ENCODE data around the gene TJP1. TPM values are rescaled to one million over a fixed set of nuclear protein-coding genes. Genes with fewer than 3 reads are reported as not detected.

Gene TJP1
- total RNA-seq, 1 experiment from 2014 or later: 159 TPM

- no peak for DNase-seq
- Histone ChIP-seq H4K20me1 (ENCODE audit: insufficient read depth) (no peaks in the 10 kb centered on the region), H3K9me3 (ENCODE audit: insufficient read depth, low read depth) (no peaks in the 10 kb centered on the region), H2AFZ (no peak overlapping the region), H3K4me1 (replicated peaks; ENCODE audit: insufficient read depth) (no peaks in the 10 kb centered on the region), H3K4me3 (no peak overlapping the region), H3K4me2 (no peak overlapping the region), H3K27ac (no peak overlapping the region), H3K36me3 (ENCODE audit: low read depth) (peaks cover 6% of the 10 kb centered on the region; the same call in 1 of the 2 replicates), H3K27me3 (ENCODE audit: insufficient read depth, low read depth) (no peaks in the 10 kb centered on the region), H3K9me2 (ENCODE audit: insufficient read depth) (no peaks in the 10 kb centered on the region), H3K79me2 (ENCODE audit: low read depth) (no peaks in the 10 kb centered on the region), H3F3A (ENCODE audit: insufficient read depth, low read depth) (no peaks in the 10 kb centered on the region)
- CTCF ChIA-PET: no interaction called here
- BruUV-seq (replicated peaks): no TSS peak
- no peak for TF ChIP-seq EZH2 (IDR thresholded peaks at IDR 0.05; ENCODE audit: low read depth)
- TF ChIP-seq CTCF (conservative IDR thresholded peaks at IDR 0.05): no peak
- intact Hi-C loops (cut with micrococcal nuclease; ENCODE audit: unreplicated experiment): no loop called here
- POLR2A ChIA-PET (ENCODE audit: unreplicated experiment): no interaction called here
These were observed 110.7 kb downstream of the TJP1 start for GRCh38 chr15:29711531-29711930.

- Histone ChIP-seq H3K27ac (no peak overlapping the region), H3K9me2 (ENCODE audit: insufficient read depth) (no peaks in the 10 kb centered on the region), H3K79me2 (ENCODE audit: low read depth) (no peaks in the 10 kb centered on the region), H3K4me1 (replicated peaks; ENCODE audit: insufficient read depth) (no peaks in the 10 kb centered on the region), H3F3A (ENCODE audit: insufficient read depth, low read depth) (no peaks in the 10 kb centered on the region), H3K36me3 (ENCODE audit: low read depth) (no peaks in the 10 kb centered on the region), H3K27me3 (ENCODE audit: insufficient read depth, low read depth) (no peaks in the 10 kb centered on the region), H4K20me1 (ENCODE audit: insufficient read depth) (no peaks in the 10 kb centered on the region), H3K4me2 (no peak overlapping the region), H3K9me3 (ENCODE audit: insufficient read depth, low read depth) (no peaks in the 10 kb centered on the region), H2AFZ (no peak overlapping the region), H3K4me3 (no peak overlapping the region)
- no TSS peak for BruUV-seq (replicated peaks)
- no peak for TF ChIP-seq CTCF (conservative IDR thresholded peaks at IDR 0.05)
- no peak for TF ChIP-seq EZH2 (IDR thresholded peaks at IDR 0.05; ENCODE audit: low read depth)
- DNase-seq: no peak
- intact Hi-C loops (cut with micrococcal nuclease; ENCODE audit: unreplicated experiment): no loop called here
- POLR2A ChIA-PET (ENCODE audit: unreplicated experiment): no interaction called here
- CTCF ChIA-PET: no interaction called here
These were observed 113.7 kb downstream of the TJP1 start for GRCh38 chr15:29708519-29708918.

- intact Hi-C loops (cut with micrococcal nuclease; ENCODE audit: unreplicated experiment): no loop called here
- Histone ChIP-seq H3K4me1 (replicated peaks; ENCODE audit: insufficient read depth) (no peaks in the 10 kb centered on the region), H3K36me3 (ENCODE audit: low read depth) (no peaks in the 10 kb centered on the region)
These were observed 117.2 kb downstream of the TJP1 start for GRCh38 chr15:29704950-29705597.

More at GRCh38 chr15:29704950-29705597, 117.2 kb downstream of the TJP1 start:
- Histone ChIP-seq H4K20me1 (ENCODE audit: insufficient read depth) (no peaks in the 10 kb centered on the region; the same call in 1 of the 2 replicates), H3K4me3 (no peak overlapping the region), H3K4me2 (no peak overlapping the region), H3K9me2 (ENCODE audit: insufficient read depth) (no peaks in the 10 kb centered on the region), H3K79me2 (ENCODE audit: low read depth) (no peaks in the 10 kb centered on the region), H3K9me3 (ENCODE audit: insufficient read depth, low read depth) (no peaks in the 10 kb centered on the region), H2AFZ (no peak overlapping the region), H3F3A (ENCODE audit: insufficient read depth, low read depth) (no peaks in the 10 kb centered on the region), H3K27me3 (ENCODE audit: insufficient read depth, low read depth) (no peaks in the 10 kb centered on the region), H3K27ac (no peak overlapping the region)
- BruUV-seq (replicated peaks): no TSS peak
- ChIA-PET CTCF (no interaction called here), POLR2A (ENCODE audit: unreplicated experiment) (no interaction called here)
- no peak for DNase-seq
- TF ChIP-seq CTCF (conservative IDR thresholded peaks at IDR 0.05): no peak
- TF ChIP-seq EZH2 (IDR thresholded peaks at IDR 0.05; ENCODE audit: low read depth): no peak

Measured in PC-9 (cell line).